Measurements from ENCODE around the gene DPY19L3.
A peak's percentile ranks its signal among the peaks of the same experiment; 100 is the strongest.

DPY19L3 gene

GRCh38 chr19:32363632-32364031, 41.9 kb upstream of the DPY19L3 start:
- H3K27ac ChIP-seq, result peak overlapping the region; percentile 50
- no peak for TF ChIP-seq ZFX (IDR thresholded peaks at IDR 0.05; ENCODE audit: borderline replicate concordance)
- TF ChIP-seq, protein P1, sequence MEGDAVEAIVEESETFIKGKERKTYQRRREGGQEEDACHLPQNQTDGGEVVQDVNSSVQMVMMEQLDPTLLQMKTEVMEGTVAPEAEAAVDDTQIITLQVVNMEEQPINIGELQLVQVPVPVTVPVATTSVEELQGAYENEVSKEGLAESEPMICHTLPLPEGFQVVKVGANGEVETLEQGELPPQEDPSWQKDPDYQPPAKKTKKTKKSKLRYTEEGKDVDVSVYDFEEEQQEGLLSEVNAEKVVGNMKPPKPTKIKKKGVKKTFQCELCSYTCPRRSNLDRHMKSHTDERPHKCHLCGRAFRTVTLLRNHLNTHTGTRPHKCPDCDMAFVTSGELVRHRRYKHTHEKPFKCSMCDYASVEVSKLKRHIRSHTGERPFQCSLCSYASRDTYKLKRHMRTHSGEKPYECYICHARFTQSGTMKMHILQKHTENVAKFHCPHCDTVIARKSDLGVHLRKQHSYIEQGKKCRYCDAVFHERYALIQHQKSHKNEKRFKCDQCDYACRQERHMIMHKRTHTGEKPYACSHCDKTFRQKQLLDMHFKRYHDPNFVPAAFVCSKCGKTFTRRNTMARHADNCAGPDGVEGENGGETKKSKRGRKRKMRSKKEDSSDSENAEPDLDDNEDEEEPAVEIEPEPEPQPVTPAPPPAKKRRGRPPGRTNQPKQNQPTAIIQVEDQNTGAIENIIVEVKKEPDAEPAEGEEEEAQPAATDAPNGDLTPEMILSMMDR (IDR thresholded peaks at IDR 0.05), result no peak

GRCh38 chr19:32364040-32364439, 41.5 kb upstream of the DPY19L3 start:
- TF ChIP-seq ZFX (IDR thresholded peaks at IDR 0.05; ENCODE audit: borderline replicate concordance), result no peak
- TF ChIP-seq, protein P1 (IDR thresholded peaks at IDR 0.05), result no peak
- no peak overlapping the region for H3K27ac ChIP-seq

- no peak overlapping the region for H3K27ac ChIP-seq
- no peak for TF ChIP-seq ZFX (IDR thresholded peaks at IDR 0.05; ENCODE audit: borderline replicate concordance)
- TF ChIP-seq, protein P1 (IDR thresholded peaks at IDR 0.05), result no peak
Measured at GRCh38 chr19:32367063-32367462, 38.5 kb upstream of the DPY19L3 start.

DNA sequence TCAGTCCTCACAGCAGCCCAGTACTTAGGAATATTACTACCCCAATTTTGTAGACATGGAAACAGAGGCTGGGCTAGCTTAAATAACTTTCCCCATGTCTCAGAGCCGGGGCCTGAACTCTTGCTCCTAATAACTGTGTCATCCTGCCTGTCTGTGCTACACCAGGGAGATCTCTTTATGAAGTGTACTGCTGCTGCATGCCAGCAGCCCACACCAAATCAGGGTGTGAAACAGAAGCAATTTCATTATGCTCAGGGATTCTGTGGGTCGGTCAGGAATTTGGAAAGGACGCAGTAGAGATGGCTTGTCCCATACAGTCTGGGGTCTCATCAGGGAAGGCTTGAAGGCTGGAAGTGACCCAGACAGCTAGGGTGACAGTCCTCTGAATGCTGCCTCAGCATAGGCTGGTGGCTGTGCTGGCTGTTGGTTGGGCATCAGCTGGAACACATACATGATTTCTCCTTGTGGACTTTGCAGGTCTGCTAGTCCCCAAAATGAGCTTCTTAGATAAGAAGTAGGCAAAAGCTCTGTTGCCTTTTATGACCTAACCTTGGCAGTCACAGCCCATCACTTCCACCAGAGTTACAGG, 37.5 kb upstream of the DPY19L3 start:
- TF ChIP-seq ZFX (IDR thresholded peaks at IDR 0.05; ENCODE audit: borderline replicate concordance), result no peak
- TF ChIP-seq, protein P1 (IDR thresholded peaks at IDR 0.05), result no peak
- no peak overlapping the region for H3K27ac ChIP-seq

DNA sequence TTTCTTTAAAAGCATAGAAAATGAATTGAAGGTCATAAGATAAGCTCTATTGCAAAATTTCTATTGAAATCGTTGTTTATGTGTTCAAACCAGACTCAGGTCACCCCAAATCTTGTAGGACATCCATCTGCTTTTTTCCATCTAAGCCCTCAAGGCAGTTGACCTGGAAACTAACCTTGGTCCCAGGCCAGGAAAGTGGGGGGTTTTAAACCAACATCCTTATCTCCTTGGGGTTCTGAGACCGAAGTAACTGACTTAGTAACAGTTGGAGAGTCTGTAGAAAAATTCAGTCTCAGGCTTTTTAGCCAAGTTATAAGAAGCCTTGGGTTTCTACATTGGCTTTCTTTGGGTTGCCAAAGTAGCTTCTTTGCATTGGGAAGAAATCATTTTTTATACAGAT, 36.8 kb upstream of the DPY19L3 start:
- no peak for TF ChIP-seq ZFX (IDR thresholded peaks at IDR 0.05; ENCODE audit: borderline replicate concordance)
- TF ChIP-seq, protein P1 (IDR thresholded peaks at IDR 0.05), result no peak
- no peak overlapping the region for H3K27ac ChIP-seq

DNA sequence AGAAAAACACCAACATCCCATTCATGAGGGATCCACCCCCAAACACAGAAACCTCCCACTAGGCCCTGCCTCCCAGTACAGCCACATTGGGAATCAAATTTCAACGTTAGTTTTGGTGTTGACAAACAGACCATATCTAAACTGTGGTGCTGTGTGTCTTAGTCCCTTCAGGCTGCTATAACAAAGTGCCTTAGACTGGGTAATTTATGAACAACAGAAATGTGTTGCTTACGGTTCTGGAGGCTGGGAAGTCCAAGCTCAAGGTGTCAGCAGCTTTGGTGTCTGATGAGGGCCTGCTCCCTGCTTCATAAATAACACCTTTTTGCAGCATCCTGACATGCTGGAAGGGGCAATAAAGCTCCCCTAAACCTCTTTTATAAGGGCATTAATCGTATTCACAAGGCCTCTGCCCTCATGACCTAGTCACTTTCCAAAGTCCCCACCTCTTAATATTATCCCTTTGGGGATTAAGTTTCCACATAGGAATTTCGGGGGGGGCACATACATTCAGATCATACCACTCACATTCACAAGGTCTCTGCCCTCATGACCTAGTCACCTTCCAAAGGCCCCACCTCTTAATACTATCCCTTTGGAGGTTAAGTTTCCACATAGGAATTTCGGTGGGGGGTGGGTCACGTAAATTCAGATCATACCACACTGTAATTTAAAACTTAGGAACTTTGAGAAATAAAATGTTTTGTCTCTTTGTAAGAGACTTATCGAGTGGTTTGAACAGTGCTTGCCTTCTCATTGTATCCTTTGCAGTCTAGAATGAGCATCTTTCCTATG, 32.6 kb upstream of the DPY19L3 start:
- TF ChIP-seq ZFX (IDR thresholded peaks at IDR 0.05; ENCODE audit: borderline replicate concordance), result no peak
- TF ChIP-seq, protein P1 (IDR thresholded peaks at IDR 0.05), result no peak
- peak overlapping the region; percentile 91 for H3K27ac ChIP-seq

Measured in 22Rv1 (cell line).